Panc1 (cell line): ENCODE measurements around the gene STKLD1. TPM values are rescaled to one million over a fixed set of nuclear protein-coding genes. Genes with fewer than 3 reads are reported as not detected.
A peak's percentile ranks its signal among the peaks of the same experiment; 100 is the strongest.

Source experiments
- ATAC-seq: fragments of 200-7000 bp; cut with Tn5 transposase; 2 replicates; pipeline ENCODE4 v1.9.1; 2020; ENCODE audit warnings: mild to moderate bottlenecking, moderate library complexity
- BruUV-seq: library from RNA; stranded (reverse); fragments of 400-500 nt; replicated peaks from 2 replicates; lab custom pipeline; 2021; lab: Mats Ljungman, UMichigan
- CTCF ChIA-PET: fragments of 300-600 bp; sonication (Branson Sonifier 250); formaldehyde crosslinking; loops from one replicate; lab custom pipeline; 2022; ENCODE audit warnings: antibody characterized with exemption; lab: Charles Lee
- POLR2A ChIA-PET: fragments of 300-600 bp; sonication (Branson Sonifier 250); formaldehyde crosslinking; loops from one replicate; lab custom pipeline; 2022; ENCODE audit warnings: antibody characterized with exemption; lab: Charles Lee
- DNase-seq: peaks from one replicate; pipeline ENCODE4 v3.0.0-alpha.2; 2010; ENCODE audit warnings: low read depth, low spot score
- H3K27ac ChIP-seq: 2 replicates; pipeline ENCODE4 v1.5.1; 2011; ENCODE audit warnings: mild to moderate bottlenecking, low read length, inconsistent platforms
- H3K27me3 ChIP-seq: fragments of 200-500 bp; sonication (Bioruptor generic); 2 replicates; pipeline ENCODE4 v1.6.0; 2014; ENCODE audit warnings: low read length, inconsistent platforms; ENCODE audit not compliant: control insufficient read depth, insufficient read depth
- H3K36me3 ChIP-seq: fragments of 200-500 bp; sonication (Bioruptor generic); 2 replicates; pipeline ENCODE4 v1.5.1; 2014; ENCODE audit warnings: inconsistent platforms, mild to moderate bottlenecking, low read length, moderate library complexity; ENCODE audit not compliant: control insufficient read depth, insufficient read depth
- H3K4me1 ChIP-seq: 2 replicates; pipeline ENCODE4 v1.5.1; 2011; ENCODE audit warnings: inconsistent platforms, mild to moderate bottlenecking, low read length, moderate library complexity; ENCODE audit not compliant: control insufficient read depth, insufficient read depth
- H3K4me3 ChIP-seq, 2 experiments: 2 replicates each; pipeline ENCODE4 v1.5.1; 2011 to 2012; ENCODE audit warnings: low read depth in 2 of 2, low read length in 2 of 2, mild to moderate bottlenecking in 2 of 2, inconsistent platforms in 1 of 2, moderate library complexity in 1 of 2
- H3K9me3 ChIP-seq: fragments of 200-500 bp; sonication (Bioruptor generic); 2 replicates; pipeline ENCODE4 v1.5.1; 2014; ENCODE audit warnings: low read depth, mild to moderate bottlenecking, inconsistent platforms, low read length, moderate library complexity; ENCODE audit not compliant: control insufficient read depth, insufficient read depth
- POLR2AphosphoS5 ChIP-seq: IDR thresholded peaks from 2 replicates; pipeline ENCODE4 v1.6.1; 2012; ENCODE audit warnings: mild to moderate bottlenecking, low read depth, low read length, moderate library complexity
- SIN3A ChIP-seq: IDR thresholded peaks from 2 replicates; pipeline ENCODE4 v1.6.1; 2012; ENCODE audit warnings: low read depth, mild to moderate bottlenecking, low read length, moderate library complexity, borderline replicate concordance; ENCODE audit not compliant: insufficient read depth
- TCF7L2 ChIP-seq: IDR thresholded peaks from 2 replicates; pipeline ENCODE4 v1.6.1; 2011; ENCODE audit warnings: mild to moderate bottlenecking, low read depth, low read length, inconsistent platforms
- in situ Hi-C: cut with HindIII; loops from 2 replicates; pipeline ENCODE4 v1.10.0; 2016; ENCODE audit warnings: low sequenced_read_pairs, low pct_unique_long_range_greater_than_20kb
- intact Hi-C: fragments of 100-400 bp; cut with micrococcal nuclease; formaldehyde crosslinking; loops from one replicate; pipeline ENCODE4 v1.10.0; 2022; ENCODE audit not compliant: unreplicated experiment
- total RNA-seq: library from RNA; stranded (reverse); gene quantifications from one replicate; pipeline ENCODE4 v1.2.1, GENCODE V29; 2021; ENCODE audit not compliant: unreplicated experiment
- TF ChIP-seq, protein P1 (sequence below): fragments of 450-650 bp; IDR thresholded peaks from 2 replicates; pipeline ENCODE4 v1.5.1; 2017; ENCODE audit warnings: mild to moderate bottlenecking
- TF ChIP-seq, protein P2 (sequence below), 2 experiments: IDR thresholded peaks; 2 replicates each; pipeline ENCODE4 v1.6.1; 2011 to 2012; ENCODE audit warnings: low read depth in 2 of 2, control low read depth in 1 of 2, low read length in 1 of 2, mild to moderate bottlenecking in 1 of 2, moderate library complexity in 1 of 2; ENCODE audit not compliant: insufficient read depth in 1 of 2

The STKLD1 gene
- total RNA-seq, 1 experiment from 2014 or later = 0.74 TPM

DNA sequence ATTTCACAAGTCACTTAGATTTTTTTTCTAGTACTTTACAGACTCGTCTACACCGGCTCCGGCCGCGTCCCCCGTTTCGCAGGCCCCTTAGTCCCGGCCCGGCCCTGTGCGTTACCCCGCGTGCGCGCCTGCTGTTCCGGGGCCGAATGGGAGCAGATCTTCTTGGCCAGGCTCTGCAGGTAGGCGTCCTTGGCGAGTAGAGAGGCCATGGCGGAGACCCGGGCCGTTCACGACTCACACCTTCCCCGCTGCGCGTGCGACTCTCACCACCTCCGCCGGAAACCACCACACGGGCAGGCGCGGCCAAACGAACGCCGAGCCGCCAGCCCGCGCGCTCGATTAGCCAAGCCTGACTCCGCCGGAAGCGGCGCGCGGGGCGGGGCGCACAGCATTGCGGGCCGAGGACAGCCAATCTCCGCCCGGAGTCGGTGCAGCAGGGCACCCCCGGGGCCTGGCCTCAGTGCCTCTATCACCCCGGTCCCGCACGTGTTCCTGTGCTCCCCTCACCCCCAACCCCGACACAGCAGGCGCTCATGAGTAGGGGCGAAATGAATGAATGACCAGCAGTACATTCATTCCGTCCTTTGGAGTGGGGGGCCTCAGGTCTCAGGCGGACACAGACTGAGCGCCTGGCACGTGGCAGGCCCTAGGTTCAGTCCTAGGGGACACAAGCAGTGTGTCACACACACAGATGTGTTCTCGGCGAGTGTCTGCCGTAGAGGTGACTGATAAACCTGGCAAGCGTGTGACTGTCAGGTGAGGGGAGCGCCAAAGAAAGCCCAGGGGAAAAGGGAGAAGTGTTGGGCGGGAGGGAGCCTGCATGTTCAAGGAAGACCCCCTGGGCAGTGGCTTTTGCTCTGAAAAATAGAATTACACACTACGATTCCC, 40.0 kb upstream of the STKLD1 start, which contains the start of gene SURF6:
TSS of gene SURF6 (minus strand) at position 265 of the 888 bp plus-strand sequence. CDS start at position 209, 56 bp downstream.
- H3K27ac ChIP-seq = peak within 1 kb of the TSS; percentile 88
- BruUV-seq = no TSS peak
- DNase-seq (no peak), ATAC-seq (peak; percentile 97)
- H3K4me3 ChIP-seq = peak within 1 kb of the TSS; percentile 75 to 90
- POLR2A ChIA-PET = no interaction called here
- in situ Hi-C loops (no loop called here), intact Hi-C loops (no loop called here)
- CTCF ChIA-PET = no interaction called here
- H3K4me1 ChIP-seq = peaks cover 6% of the 10 kb centered on the region
- peaks cover 8% of the 10 kb centered on the region for H3K36me3 ChIP-seq
- TF ChIP-seq, protein P1, sequence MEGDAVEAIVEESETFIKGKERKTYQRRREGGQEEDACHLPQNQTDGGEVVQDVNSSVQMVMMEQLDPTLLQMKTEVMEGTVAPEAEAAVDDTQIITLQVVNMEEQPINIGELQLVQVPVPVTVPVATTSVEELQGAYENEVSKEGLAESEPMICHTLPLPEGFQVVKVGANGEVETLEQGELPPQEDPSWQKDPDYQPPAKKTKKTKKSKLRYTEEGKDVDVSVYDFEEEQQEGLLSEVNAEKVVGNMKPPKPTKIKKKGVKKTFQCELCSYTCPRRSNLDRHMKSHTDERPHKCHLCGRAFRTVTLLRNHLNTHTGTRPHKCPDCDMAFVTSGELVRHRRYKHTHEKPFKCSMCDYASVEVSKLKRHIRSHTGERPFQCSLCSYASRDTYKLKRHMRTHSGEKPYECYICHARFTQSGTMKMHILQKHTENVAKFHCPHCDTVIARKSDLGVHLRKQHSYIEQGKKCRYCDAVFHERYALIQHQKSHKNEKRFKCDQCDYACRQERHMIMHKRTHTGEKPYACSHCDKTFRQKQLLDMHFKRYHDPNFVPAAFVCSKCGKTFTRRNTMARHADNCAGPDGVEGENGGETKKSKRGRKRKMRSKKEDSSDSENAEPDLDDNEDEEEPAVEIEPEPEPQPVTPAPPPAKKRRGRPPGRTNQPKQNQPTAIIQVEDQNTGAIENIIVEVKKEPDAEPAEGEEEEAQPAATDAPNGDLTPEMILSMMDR = no peak
- peak; percentile 62; the same call in 1 of the 2 replicates for TF ChIP-seq SIN3A
- 0 out of 2 replicates have a peak, but pooled peaks have one; percentile 24 for TF ChIP-seq TCF7L2
- TF ChIP-seq, protein P2, sequence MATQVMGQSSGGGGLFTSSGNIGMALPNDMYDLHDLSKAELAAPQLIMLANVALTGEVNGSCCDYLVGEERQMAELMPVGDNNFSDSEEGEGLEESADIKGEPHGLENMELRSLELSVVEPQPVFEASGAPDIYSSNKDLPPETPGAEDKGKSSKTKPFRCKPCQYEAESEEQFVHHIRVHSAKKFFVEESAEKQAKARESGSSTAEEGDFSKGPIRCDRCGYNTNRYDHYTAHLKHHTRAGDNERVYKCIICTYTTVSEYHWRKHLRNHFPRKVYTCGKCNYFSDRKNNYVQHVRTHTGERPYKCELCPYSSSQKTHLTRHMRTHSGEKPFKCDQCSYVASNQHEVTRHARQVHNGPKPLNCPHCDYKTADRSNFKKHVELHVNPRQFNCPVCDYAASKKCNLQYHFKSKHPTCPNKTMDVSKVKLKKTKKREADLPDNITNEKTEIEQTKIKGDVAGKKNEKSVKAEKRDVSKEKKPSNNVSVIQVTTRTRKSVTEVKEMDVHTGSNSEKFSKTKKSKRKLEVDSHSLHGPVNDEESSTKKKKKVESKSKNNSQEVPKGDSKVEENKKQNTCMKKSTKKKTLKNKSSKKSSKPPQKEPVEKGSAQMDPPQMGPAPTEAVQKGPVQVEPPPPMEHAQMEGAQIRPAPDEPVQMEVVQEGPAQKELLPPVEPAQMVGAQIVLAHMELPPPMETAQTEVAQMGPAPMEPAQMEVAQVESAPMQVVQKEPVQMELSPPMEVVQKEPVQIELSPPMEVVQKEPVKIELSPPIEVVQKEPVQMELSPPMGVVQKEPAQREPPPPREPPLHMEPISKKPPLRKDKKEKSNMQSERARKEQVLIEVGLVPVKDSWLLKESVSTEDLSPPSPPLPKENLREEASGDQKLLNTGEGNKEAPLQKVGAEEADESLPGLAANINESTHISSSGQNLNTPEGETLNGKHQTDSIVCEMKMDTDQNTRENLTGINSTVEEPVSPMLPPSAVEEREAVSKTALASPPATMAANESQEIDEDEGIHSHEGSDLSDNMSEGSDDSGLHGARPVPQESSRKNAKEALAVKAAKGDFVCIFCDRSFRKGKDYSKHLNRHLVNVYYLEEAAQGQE (IDR thresholded peaks at IDR 0.05; ENCODE audit: insufficient read depth in 1 of 2, low read depth in 2 of 2, low read length in 1 of 2) = peak in 1 of 2 experiments; percentile 52; a peak in 1 of 4 replicates
- TF ChIP-seq POLR2AphosphoS5 = peak; percentile 89
- H3K27me3 ChIP-seq = no peaks in the 10 kb centered on the region
- no peaks in the 10 kb centered on the region for H3K9me3 ChIP-seq

DNA sequence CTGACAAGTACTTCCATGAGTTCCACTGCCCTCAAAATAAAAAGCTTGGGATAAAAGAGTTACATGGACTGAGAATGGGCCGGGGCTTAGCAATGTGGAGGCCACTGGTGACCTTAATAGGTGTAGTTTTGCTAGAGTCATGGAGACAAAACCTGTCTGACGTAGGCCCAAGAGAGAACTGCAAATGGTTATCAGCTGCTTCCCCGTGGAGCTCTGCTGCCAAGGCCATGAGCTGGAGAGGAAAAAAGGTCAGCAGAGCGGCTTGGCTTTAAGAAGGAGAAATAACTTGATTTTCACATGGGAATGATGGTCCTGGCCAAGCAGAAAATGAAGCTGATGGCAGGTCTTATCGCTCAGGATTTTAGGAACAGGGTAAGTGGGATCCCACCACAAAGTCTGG, 36.5 kb upstream of the STKLD1 start:
- in situ Hi-C loops = no loop called here
- POLR2A ChIA-PET = interaction anchor here (0.6 kb wide), 1 partner anchor 44 kb away, joined by 14 read pairs; no protein-coding TSS in a partner anchor
- peaks cover 4% of the 10 kb centered on the region for H3K36me3 ChIP-seq

More for the DNA sequence above, 36.5 kb upstream of the STKLD1 start:
- no peak overlapping the region for H3K27ac ChIP-seq
- CTCF ChIA-PET = no interaction called here
- no peak overlapping the region for H3K4me3 ChIP-seq
- ATAC-seq = no peak
- peaks cover 2% of the 10 kb centered on the region for H3K4me1 ChIP-seq
- TF ChIP-seq POLR2AphosphoS5 (no peak), SIN3A (no peak), TCF7L2 (no peak)
- TF ChIP-seq, protein P2 (IDR thresholded peaks at IDR 0.05; ENCODE audit: insufficient read depth in 1 of 2, low read depth in 2 of 2, low read length in 1 of 2) = no peak
- TF ChIP-seq, protein P1 = no peak
- DNase-seq = no peak
- H3K9me3 ChIP-seq = no peaks in the 10 kb centered on the region
- intact Hi-C loops = no loop called here
- no peaks in the 10 kb centered on the region for H3K27me3 ChIP-seq
- BruUV-seq = no TSS peak
